K562 (cell line): ENCODE results near the gene AFF1. TPM values are rescaled to one million over a fixed set of nuclear protein-coding genes. Genes with fewer than 3 reads are reported as not detected.

Experiments
- ARID1B ChIP-seq: fragments of 450-650 bp; IDR thresholded peaks from 2 replicates; pipeline ENCODE4 v1.6.1; 2016; ENCODE audit warnings: antibody characterized with exemption, mild to moderate bottlenecking, inconsistent platforms
- CEBPB ChIP-seq: fragments of 450-650 bp; IDR thresholded peaks from 2 replicates; pipeline ENCODE4 v1.6.1; 2016; ENCODE audit warnings: missing genetic modification characterization, missing compliant biosample characterization
- CREM ChIP-seq: IDR thresholded peaks from 2 replicates; pipeline ENCODE4 v1.6.1; 2014; ENCODE audit warnings: antibody characterized with exemption, low read depth
- FOXO4 ChIP-seq: fragments of 450-650 bp; formaldehyde crosslinking; IDR thresholded peaks from 2 replicates; pipeline ENCODE4 v1.4.0; 2020; ENCODE audit warnings: mild to moderate bottlenecking, moderate library complexity
- JUN ChIP-seq, 2 experiments: sonication (generic) in 1 of 2; formaldehyde crosslinking in 1 of 2; IDR thresholded peaks; 2 replicates each; pipeline versions ENCODE4 v1.6.1 to v1.8.0; 2012 to 2022; ENCODE audit warnings: borderline replicate concordance in 2 of 2, mild to moderate bottlenecking in 2 of 2, improper control_type of control experiment in 1 of 2, low read depth in 1 of 2, low read length in 1 of 2, missing genetic modification reagents in 1 of 2
- MNT ChIP-seq, 2 experiments: fragments of 450-650 bp; conservative IDR thresholded peaks; 2 replicates each; pipeline ENCODE4 v1.6.1; 2017; ENCODE audit warnings: mild to moderate bottlenecking in 2 of 2, moderate library complexity in 2 of 2
- PHB ChIP-seq: fragments of 250-450 bp; sonication (Bioruptor Pico); IDR thresholded peaks from 2 replicates; pipeline ENCODE4 v1.5.0; 2021
- PRPF4 ChIP-seq: fragments of 200-400 bp; formaldehyde crosslinking; IDR thresholded peaks from one replicate; pipeline ENCODE4 v1.6.1; 2017; ENCODE audit warnings: low read length, low read depth, mild to moderate bottlenecking; ENCODE audit not compliant: insufficient read depth, poor library complexity, severe bottlenecking
- SIN3A ChIP-seq, 2 experiments: fragments of 150-350 bp in 1 of 2; IDR thresholded peaks; 2 replicates each; pipeline ENCODE4 v1.6.1; 2011 to 2016; ENCODE audit warnings: borderline replicate concordance in 2 of 2, low read depth in 2 of 2, low read length in 2 of 2, mild to moderate bottlenecking in 2 of 2, moderate library complexity in 2 of 2; ENCODE audit not compliant: control insufficient read depth in 1 of 2
- THAP7 ChIP-seq: fragments of 250-450 bp; sonication (Bioruptor Pico); IDR thresholded peaks from 2 replicates; pipeline ENCODE4 v1.5.0; 2021
- VEZF1 ChIP-seq: fragments of 200-800 bp; sonication (Bioruptor generic); IDR thresholded peaks from 2 replicates; pipeline ENCODE4 v1.6.1; 2017; ENCODE audit warnings: missing genetic modification characterization, missing compliant biosample characterization
- ZMIZ1 ChIP-seq, 2 experiments: fragments of 150-350 bp in 1 of 2; IDR thresholded peaks; 2 replicates each; pipeline ENCODE4 v1.6.1; 2012 to 2016; ENCODE audit warnings: low read depth in 2 of 2, low read length in 2 of 2, mild to moderate bottlenecking in 1 of 2, moderate library complexity in 1 of 2
- ZNF316 ChIP-seq: fragments of 450-650 bp; IDR thresholded peaks from 2 replicates; pipeline ENCODE4 v1.6.1; 2016
- polyA plus RNA-seq, 8 experiments: library from polyadenylated mRNA; depleted of rRNA in 4 of 8; stranded (reverse) in 5 of 8; unstranded in 3 of 8; fragments of >200 nt; fragmentation: Nextera tagmentation in 2 of 8; fragmentation: Illumina TruSeq in 1 of 8; extraction: Ambion mirVana in 2 of 8; extraction: Trizol in 1 of 8; gene quantifications; 2 replicates each; pipeline versions ENCODE4 v1.2.1 to v1.2.3, GENCODE V29; 2011 to 2014; ENCODE audit warnings: inconsistent platforms in 1 of 8, missing spikeins in 1 of 8
- total RNA-seq, 7 experiments: library from RNA; depleted of rRNA in 6 of 7; stranded (reverse); fragments of >200 nt in 6 of 7; fragmentation: Illumina TruSeq in 2 of 7; extraction: Trizol in 2 of 7; gene quantifications; 2 replicates each; pipeline versions ENCODE4 v1.2.1 to v1.2.3, GENCODE V29; 2011 to 2021; ENCODE audit warnings: low replicate concordance in 1 of 7

AFF1 gene
- total and polyA plus RNA-seq, 9 of the 15 experiments (the other 6 are each of a cell fraction or from before 2014, with no cell fraction given): 4.1 to 47.5 (median 17.2) TPM

- TF ChIP-seq JUN (IDR thresholded peaks at IDR 0.05; ENCODE audit: borderline replicate concordance, low read depth, low read length) (no peak), JUN (CRISPR knock-in tag; IDR thresholded peaks at IDR 0.05; ENCODE audit: borderline replicate concordance) (no peak), PHB (no peak), SIN3A (IDR thresholded peaks at IDR 0.05; ENCODE audit: borderline replicate concordance in 2 of 2, control insufficient read depth in 1 of 2, low read depth in 2 of 2, low read length in 2 of 2) (no peak), ZNF316 (no peak), CREM (peak; percentile 46; the same call in 1 of the 2 replicates), CEBPB (peak; percentile 75), ARID1B (peak; percentile 93), MNT (conservative IDR thresholded peaks at IDR 0.05) (peak in 1 of 2 experiments; percentile 32; a peak in 1 of 4 replicates), PRPF4 (no peak), ZMIZ1 (IDR thresholded peaks at IDR 0.05; ENCODE audit: low read depth in 2 of 2, low read length in 2 of 2) (0 out of 4 replicates have a peak, but pooled peaks of 1 of the 2 experiments have one; percentile 62), VEZF1 (CRISPR knock-in tag) (peak; percentile 43; the same call in 1 of the 2 replicates), FOXO4 (no peak), THAP7 (CRISPR knock-in tag) (no peak)
Measured at GRCh38 chr4:87053802-87054767, 119.3 kb downstream of the AFF1 start (continued).
